PFSK-1 (cell line): Measurements from ENCODE around the gene PRPS2.

Experiments used
- FOXP2 ChIP-seq: optimal IDR thresholded peaks from 2 replicates; pipeline ENCODE3; 2011; ENCODE audit warnings: borderline replicate concordance, control low read depth, inconsistent platforms; ENCODE audit not compliant: insufficient read depth; ENCODE audit errors: extremely low read length, extremely low read depth
- POLR2AphosphoS5 ChIP-seq: IDR thresholded peaks from 2 replicates; pipeline ENCODE4 v1.6.1; 2012; ENCODE audit warnings: low read depth, mild to moderate bottlenecking, control low read depth, low read length, moderate library complexity
- SIN3A ChIP-seq: IDR thresholded peaks from 2 replicates; pipeline ENCODE4 v1.6.1; 2012; ENCODE audit warnings: mild to moderate bottlenecking, low read length, moderate library complexity, borderline replicate concordance; ENCODE audit not compliant: insufficient read depth
- TAF1 ChIP-seq: IDR thresholded peaks from 2 replicates; pipeline ENCODE4 v1.6.1; 2012; ENCODE audit warnings: low read length, control low read depth, borderline replicate concordance; ENCODE audit not compliant: insufficient read depth
- TF ChIP-seq, protein P1 (sequence below), 2 experiments: IDR thresholded peaks; 2 replicates each; pipeline versions ENCODE4 v1.6.1 to v1.8.0; 2011 to 2012; ENCODE audit warnings: low read depth in 2 of 2, low read length in 2 of 2, control low read depth in 1 of 2, inconsistent platforms in 1 of 2, mild to moderate bottlenecking in 1 of 2, moderate library complexity in 1 of 2; ENCODE audit not compliant: insufficient read depth in 1 of 2

PRPS2 gene

GRCh38 chrX:12777670-12778069, 13.5 kb upstream of the PRPS2 start:
- TF ChIP-seq, protein P1, sequence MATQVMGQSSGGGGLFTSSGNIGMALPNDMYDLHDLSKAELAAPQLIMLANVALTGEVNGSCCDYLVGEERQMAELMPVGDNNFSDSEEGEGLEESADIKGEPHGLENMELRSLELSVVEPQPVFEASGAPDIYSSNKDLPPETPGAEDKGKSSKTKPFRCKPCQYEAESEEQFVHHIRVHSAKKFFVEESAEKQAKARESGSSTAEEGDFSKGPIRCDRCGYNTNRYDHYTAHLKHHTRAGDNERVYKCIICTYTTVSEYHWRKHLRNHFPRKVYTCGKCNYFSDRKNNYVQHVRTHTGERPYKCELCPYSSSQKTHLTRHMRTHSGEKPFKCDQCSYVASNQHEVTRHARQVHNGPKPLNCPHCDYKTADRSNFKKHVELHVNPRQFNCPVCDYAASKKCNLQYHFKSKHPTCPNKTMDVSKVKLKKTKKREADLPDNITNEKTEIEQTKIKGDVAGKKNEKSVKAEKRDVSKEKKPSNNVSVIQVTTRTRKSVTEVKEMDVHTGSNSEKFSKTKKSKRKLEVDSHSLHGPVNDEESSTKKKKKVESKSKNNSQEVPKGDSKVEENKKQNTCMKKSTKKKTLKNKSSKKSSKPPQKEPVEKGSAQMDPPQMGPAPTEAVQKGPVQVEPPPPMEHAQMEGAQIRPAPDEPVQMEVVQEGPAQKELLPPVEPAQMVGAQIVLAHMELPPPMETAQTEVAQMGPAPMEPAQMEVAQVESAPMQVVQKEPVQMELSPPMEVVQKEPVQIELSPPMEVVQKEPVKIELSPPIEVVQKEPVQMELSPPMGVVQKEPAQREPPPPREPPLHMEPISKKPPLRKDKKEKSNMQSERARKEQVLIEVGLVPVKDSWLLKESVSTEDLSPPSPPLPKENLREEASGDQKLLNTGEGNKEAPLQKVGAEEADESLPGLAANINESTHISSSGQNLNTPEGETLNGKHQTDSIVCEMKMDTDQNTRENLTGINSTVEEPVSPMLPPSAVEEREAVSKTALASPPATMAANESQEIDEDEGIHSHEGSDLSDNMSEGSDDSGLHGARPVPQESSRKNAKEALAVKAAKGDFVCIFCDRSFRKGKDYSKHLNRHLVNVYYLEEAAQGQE (IDR thresholded peaks at IDR 0.05; ENCODE audit: insufficient read depth in 1 of 2, low read depth in 2 of 2, low read length in 2 of 2): no peak
- TF ChIP-seq FOXP2 (no peak), SIN3A (no peak), TAF1 (no peak), POLR2AphosphoS5 (no peak)

DNA sequence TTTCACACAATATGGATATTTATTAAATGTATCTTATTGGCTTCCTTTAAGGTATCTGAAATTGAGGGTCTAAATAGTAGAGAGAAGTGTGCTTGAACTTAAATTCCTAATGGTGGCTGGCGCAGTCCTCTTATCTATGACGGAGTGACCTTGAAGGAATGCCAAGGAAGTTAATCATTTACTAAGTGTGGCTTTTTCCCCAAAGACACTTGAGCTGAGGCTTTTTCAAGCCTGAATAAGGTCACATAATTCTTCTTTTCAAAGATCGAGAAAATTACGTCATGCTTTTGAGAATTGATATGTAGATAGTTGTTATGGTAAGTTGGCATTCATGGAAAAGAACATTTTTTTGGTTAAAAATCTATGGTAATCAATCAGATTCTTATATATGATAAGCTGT, 11.7 kb upstream of the PRPS2 start:
- TF ChIP-seq TAF1: no peak
- no peak for TF ChIP-seq SIN3A
- TF ChIP-seq, protein P1 (IDR thresholded peaks at IDR 0.05; ENCODE audit: insufficient read depth in 1 of 2, low read depth in 2 of 2, low read length in 2 of 2): no peak
- no peak for TF ChIP-seq POLR2AphosphoS5
- TF ChIP-seq FOXP2: no peak

- TF ChIP-seq, protein P1 (IDR thresholded peaks at IDR 0.05; ENCODE audit: insufficient read depth in 1 of 2, low read depth in 2 of 2, low read length in 2 of 2): no peak
- TF ChIP-seq SIN3A (no peak), POLR2AphosphoS5 (no peak), FOXP2 (no peak), TAF1 (no peak)
Measured at GRCh38 chrX:12788645-12789044, 2.6 kb upstream of the PRPS2 start.

GRCh38 chrX:12789976-12790375, 1.2 kb upstream of the PRPS2 start:
- TF ChIP-seq TAF1: no peak
- no peak for TF ChIP-seq POLR2AphosphoS5
- TF ChIP-seq, protein P1 (IDR thresholded peaks at IDR 0.05; ENCODE audit: insufficient read depth in 1 of 2, low read depth in 2 of 2, low read length in 2 of 2): no peak
- no peak for TF ChIP-seq SIN3A

- TF ChIP-seq SIN3A (no peak), POLR2AphosphoS5 (no peak), FOXP2 (no peak), TAF1 (no peak)
- TF ChIP-seq, protein P1 (IDR thresholded peaks at IDR 0.05; ENCODE audit: insufficient read depth in 1 of 2, low read depth in 2 of 2, low read length in 2 of 2): no peak
Measured at GRCh38 chrX:12790885-12791256, 341 bp upstream of the PRPS2 start.
